ENCODE data around the gene INPP4B. TPM values are rescaled to one million over a fixed set of nuclear protein-coding genes. Genes with fewer than 3 reads are reported as not detected.

INPP4B gene
- total and polyA plus RNA-seq, 2 experiments from 2014 or later, result 4.6 to 5.5 TPM

DNA sequence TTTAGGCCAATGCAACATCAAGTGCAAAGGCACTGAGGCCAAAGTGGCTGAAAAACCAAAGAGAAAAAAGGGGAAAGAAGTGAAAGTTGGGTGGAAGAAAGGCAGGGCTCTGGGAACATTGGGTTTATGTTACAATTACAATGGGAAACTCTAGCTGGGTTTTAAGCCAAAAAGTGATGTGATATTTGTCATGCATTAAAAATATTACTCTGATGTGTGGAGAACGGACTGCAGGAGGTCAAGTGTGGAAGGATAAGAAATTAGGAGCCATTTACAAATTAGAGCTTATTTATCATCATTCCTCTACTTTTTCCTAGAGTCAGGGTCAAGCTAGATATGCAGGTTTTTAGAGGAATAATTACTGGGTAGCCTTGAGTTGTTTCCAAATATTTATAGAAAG lies 516.8 kb downstream of the INPP4B start:
- H3K4me1 ChIP-seq (ENCODE audit: low read depth), result peaks cover 6% of the 10 kb centered on the region
- no peak overlapping the region for H3K4me3 ChIP-seq

DNA sequence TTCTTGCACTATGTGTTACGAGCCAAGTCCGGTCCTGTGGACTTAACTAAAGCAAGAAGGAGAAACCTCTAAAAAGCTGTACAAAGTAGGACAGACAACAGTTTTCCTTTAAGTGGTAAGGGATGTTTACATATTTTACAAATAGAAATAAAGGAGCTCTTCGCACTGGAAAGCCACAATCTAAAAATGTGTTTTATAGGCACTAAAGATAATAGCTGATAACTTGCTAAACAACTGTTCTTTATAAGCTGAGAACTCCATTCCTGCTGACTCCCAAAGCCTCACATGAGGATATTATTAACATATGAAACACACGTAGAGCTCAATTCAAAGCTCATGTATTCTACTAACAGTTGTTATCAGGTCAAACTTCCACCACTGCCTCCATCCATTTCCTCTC lies 519.9 kb downstream of the INPP4B start:
- H3K4me3 ChIP-seq, result no peak overlapping the region
- H3K4me1 ChIP-seq (ENCODE audit: low read depth), result no peaks in the 10 kb centered on the region
- no peaks in the 10 kb centered on the region for H3K9me3 ChIP-seq (ENCODE audit: low read depth)
- DNase-seq (ENCODE audit: low read depth in 1 of 2, low spot score in 1 of 2), result no peak
- H3K27ac ChIP-seq, result no peak overlapping the region
- TF ChIP-seq, protein P1, sequence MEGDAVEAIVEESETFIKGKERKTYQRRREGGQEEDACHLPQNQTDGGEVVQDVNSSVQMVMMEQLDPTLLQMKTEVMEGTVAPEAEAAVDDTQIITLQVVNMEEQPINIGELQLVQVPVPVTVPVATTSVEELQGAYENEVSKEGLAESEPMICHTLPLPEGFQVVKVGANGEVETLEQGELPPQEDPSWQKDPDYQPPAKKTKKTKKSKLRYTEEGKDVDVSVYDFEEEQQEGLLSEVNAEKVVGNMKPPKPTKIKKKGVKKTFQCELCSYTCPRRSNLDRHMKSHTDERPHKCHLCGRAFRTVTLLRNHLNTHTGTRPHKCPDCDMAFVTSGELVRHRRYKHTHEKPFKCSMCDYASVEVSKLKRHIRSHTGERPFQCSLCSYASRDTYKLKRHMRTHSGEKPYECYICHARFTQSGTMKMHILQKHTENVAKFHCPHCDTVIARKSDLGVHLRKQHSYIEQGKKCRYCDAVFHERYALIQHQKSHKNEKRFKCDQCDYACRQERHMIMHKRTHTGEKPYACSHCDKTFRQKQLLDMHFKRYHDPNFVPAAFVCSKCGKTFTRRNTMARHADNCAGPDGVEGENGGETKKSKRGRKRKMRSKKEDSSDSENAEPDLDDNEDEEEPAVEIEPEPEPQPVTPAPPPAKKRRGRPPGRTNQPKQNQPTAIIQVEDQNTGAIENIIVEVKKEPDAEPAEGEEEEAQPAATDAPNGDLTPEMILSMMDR (IDR thresholded peaks at IDR 0.05; ENCODE audit: low read depth, low read length), result no peak
- H3K27me3 ChIP-seq, result no peaks in the 10 kb centered on the region
- no peaks in the 10 kb centered on the region for H3K36me3 ChIP-seq

More for the DNA sequence above, 516.8 kb downstream of the INPP4B start:
- Histone ChIP-seq H3K27me3 (no peaks in the 10 kb centered on the region), H3K27ac (no peak overlapping the region), H3K36me3 (no peaks in the 10 kb centered on the region), H3K9me3 (ENCODE audit: low read depth) (no peaks in the 10 kb centered on the region)
- DNase-seq (ENCODE audit: low read depth in 1 of 2, low spot score in 1 of 2), result no peak
- TF ChIP-seq, protein P1 (IDR thresholded peaks at IDR 0.05; ENCODE audit: low read depth, low read length), result no peak

DNA sequence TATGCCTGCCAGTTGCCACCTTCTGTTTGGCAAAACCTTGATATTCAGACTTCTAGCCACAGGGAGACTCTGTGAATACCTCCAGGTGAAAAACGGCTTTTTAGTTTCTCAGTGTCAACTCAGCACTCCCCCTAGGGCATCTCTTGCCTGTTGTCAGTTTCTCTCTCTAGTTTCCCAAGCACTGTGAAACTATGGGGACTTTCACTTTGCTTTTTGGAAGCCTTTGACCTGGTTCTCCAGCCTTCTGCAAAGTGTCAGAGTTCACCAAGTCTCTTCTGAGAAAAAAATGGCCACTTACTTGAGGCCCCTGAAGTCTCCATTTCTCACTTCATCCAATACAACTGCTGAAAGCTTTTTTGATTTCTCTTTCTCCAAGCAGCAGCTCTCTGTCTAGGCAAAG lies 521.5 kb downstream of the INPP4B start:
- H3K4me1 ChIP-seq (ENCODE audit: low read depth), result no peaks in the 10 kb centered on the region
- H3K27ac ChIP-seq, result no peak overlapping the region
- H3K27me3 ChIP-seq, result no peaks in the 10 kb centered on the region
- no peak overlapping the region for H3K4me3 ChIP-seq
- TF ChIP-seq, protein P1 (IDR thresholded peaks at IDR 0.05; ENCODE audit: low read depth, low read length), result no peak
- DNase-seq (ENCODE audit: low read depth in 1 of 2, low spot score in 1 of 2), result no peak
- no peaks in the 10 kb centered on the region for H3K36me3 ChIP-seq
- no peaks in the 10 kb centered on the region for H3K9me3 ChIP-seq (ENCODE audit: low read depth)

DNA sequence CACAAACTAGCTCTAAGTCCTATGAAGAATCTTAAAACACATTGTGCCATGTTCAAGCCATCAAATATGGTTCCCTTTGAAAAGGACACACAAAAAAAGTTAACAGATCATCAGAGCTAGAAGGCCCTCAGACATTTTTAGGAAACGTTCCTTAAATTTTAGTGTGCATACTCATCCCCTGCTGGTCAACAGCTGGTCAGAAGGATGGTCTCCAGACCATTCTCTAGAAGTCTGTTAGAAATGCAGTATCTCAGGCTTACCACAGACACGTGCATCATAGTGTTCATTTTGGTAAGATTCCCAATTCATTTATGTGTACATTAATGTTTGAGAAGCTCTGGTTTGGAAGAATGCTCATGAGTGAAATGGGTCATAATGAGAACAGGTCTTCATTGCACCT lies 523.1 kb downstream of the INPP4B start:
- no peak overlapping the region for H3K4me3 ChIP-seq
- H3K27me3 ChIP-seq, result no peaks in the 10 kb centered on the region
- DNase-seq (ENCODE audit: low read depth in 1 of 2, low spot score in 1 of 2), result no peak
- H3K9me3 ChIP-seq (ENCODE audit: low read depth), result no peaks in the 10 kb centered on the region
- no peaks in the 10 kb centered on the region for H3K4me1 ChIP-seq (ENCODE audit: low read depth)
- no peak overlapping the region for H3K27ac ChIP-seq
- no peaks in the 10 kb centered on the region for H3K36me3 ChIP-seq
- TF ChIP-seq, protein P1 (IDR thresholded peaks at IDR 0.05; ENCODE audit: low read depth, low read length), result no peak

DNA sequence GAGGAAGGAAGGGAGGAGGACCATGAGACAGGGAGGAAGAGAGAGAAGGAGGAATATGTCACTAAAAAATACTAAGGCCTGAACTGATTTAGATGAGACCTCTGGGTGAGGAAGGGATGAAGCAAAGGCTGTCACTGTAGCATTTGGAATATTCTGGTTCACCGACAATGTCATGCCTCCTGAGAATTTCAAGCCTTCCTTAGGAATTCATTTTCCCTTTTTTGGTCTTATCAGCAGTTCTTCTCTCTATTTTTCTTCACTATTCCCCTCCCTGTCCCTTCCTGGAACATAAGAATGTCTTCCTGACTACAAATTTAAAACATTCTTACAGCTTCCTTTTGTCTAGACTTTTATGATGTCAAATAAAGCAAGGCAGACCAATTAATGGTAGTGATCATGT lies 527.8 kb downstream of the INPP4B start:
- Histone ChIP-seq H3K4me1 (ENCODE audit: low read depth) (no peaks in the 10 kb centered on the region), H3K4me3 (no peak overlapping the region), H3K27ac (no peak overlapping the region), H3K36me3 (no peaks in the 10 kb centered on the region), H3K27me3 (no peaks in the 10 kb centered on the region), H3K9me3 (ENCODE audit: low read depth) (no peaks in the 10 kb centered on the region)
- TF ChIP-seq, protein P1 (IDR thresholded peaks at IDR 0.05; ENCODE audit: low read depth, low read length), result no peak
- no peak for DNase-seq (ENCODE audit: low read depth in 1 of 2, low spot score in 1 of 2)

DNA sequence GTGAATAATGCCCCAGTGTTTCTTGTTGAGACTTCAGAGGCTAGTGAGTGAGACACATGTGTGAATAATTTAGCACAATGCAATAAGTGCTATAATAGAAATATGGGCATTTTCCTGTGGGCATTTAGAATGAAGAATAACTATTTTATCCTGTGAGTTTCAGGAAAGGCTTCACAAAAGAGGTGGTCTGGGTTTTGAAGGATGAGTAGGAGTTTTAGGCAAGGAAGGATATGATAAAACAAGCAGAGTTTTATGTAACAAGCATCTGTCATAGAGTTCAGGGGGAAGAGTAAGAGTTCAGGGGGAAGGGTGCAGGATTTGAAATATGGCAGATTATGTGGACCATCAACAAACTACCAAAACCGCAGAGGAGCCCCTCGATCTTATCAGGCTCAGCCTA lies 529.2 kb downstream of the INPP4B start:
- TF ChIP-seq, protein P1 (IDR thresholded peaks at IDR 0.05; ENCODE audit: low read depth, low read length), result no peak
- Histone ChIP-seq H3K9me3 (ENCODE audit: low read depth) (no peaks in the 10 kb centered on the region), H3K36me3 (no peaks in the 10 kb centered on the region), H3K4me3 (no peak overlapping the region), H3K27me3 (no peaks in the 10 kb centered on the region), H3K27ac (no peak overlapping the region), H3K4me1 (ENCODE audit: low read depth) (no peaks in the 10 kb centered on the region)
- no peak for DNase-seq (ENCODE audit: low read depth in 1 of 2, low spot score in 1 of 2)
